ENCODE data around the gene NGFR. TPM values are rescaled to one million over a fixed set of nuclear protein-coding genes. Genes with fewer than 3 reads are reported as not detected.

NGFR gene
- total RNA-seq, 1 experiment from 2014 or later: 11.3 TPM

- ChIA-PET POLR2A (no interaction called here), CTCF (interaction anchor here (0.8 to 13.5 kb wide), 19 partner anchors 8 to 198 kb away, joined by 3 to 199 read pairs (median 5); partner anchors contain the start of gene NGFR)
- DNase-seq (ENCODE audit: low spot score) (no peak), ATAC-seq (no peak)
- no peak for TF ChIP-seq ZMAT4 (CRISPR knock-in tag; IDR thresholded peaks at IDR 0.05)
- TF ChIP-seq STAT6 (CRISPR knock-in tag; conservative IDR thresholded peaks at IDR 0.05; ENCODE audit: low read depth): no peak
- no peak for TF ChIP-seq CTCF (IDR thresholded peaks at IDR 0.05)
- TF ChIP-seq ZNF317 (CRISPR knock-in tag; IDR thresholded peaks at IDR 0.05; ENCODE audit: borderline replicate concordance, low read depth): no peak
- no peak for TF ChIP-seq CREB1 (CRISPR knock-in tag; IDR thresholded peaks at IDR 0.05)
- H3K27me3 Mint-ChIP-seq (ENCODE audit: low read depth): no peaks in the 10 kb centered on the region
- H3K4me1 Mint-ChIP-seq: peaks cover 57% of the 10 kb centered on the region
- no peaks in the 10 kb centered on the region for H3K9me3 Mint-ChIP-seq
- no peak overlapping the region for H3K4me3 Mint-ChIP-seq
- H3K36me3 Mint-ChIP-seq: no peaks in the 10 kb centered on the region
- no peak overlapping the region for H3K27ac Mint-ChIP-seq
Measured at GRCh38 chr17:49513641-49514040, 18.5 kb downstream of the NGFR start.

GRCh38 chr17:49514071-49514721 lies 19.1 kb downstream of the NGFR start:
- ChIA-PET POLR2A (interaction anchor here (0.7 kb wide), 1 partner anchor 76 kb away, joined by 8 read pairs; no protein-coding TSS in a partner anchor), CTCF (interaction anchor here (0.6 to 13.5 kb wide), 20 partner anchors 9 to 260 kb away, joined by 3 to 199 read pairs (median 5); partner anchors contain the start of gene NGFR)
- no peak overlapping the region for H3K27ac Mint-ChIP-seq
- H3K4me1 Mint-ChIP-seq: peaks cover 53% of the 10 kb centered on the region
- H3K36me3 Mint-ChIP-seq: no peaks in the 10 kb centered on the region
- ATAC-seq (peak; percentile 74), DNase-seq (ENCODE audit: low spot score) (peak; percentile 68)
- H3K9me3 Mint-ChIP-seq: no peaks in the 10 kb centered on the region
- TF ChIP-seq ARID4B (CRISPR knock-in tag; IDR thresholded peaks at IDR 0.05; ENCODE audit: borderline replicate concordance): no peak
- TF ChIP-seq USF1 (CRISPR knock-in tag; IDR thresholded peaks at IDR 0.05): no peak
- no peak for TF ChIP-seq ZNF425 (CRISPR knock-in tag; conservative IDR thresholded peaks at IDR 0.05)
- TF ChIP-seq SMAD3 (CRISPR knock-in tag; IDR thresholded peaks at IDR 0.05; ENCODE audit: borderline replicate concordance): no peak
- 0 out of 2 replicates have a peak, but pooled peaks have one; percentile 6 for TF ChIP-seq USF2 (CRISPR knock-in tag; IDR thresholded peaks at IDR 0.05)
- 0 out of 2 replicates have a peak, but pooled peaks have one; percentile 28 for TF ChIP-seq MAX (CRISPR knock-in tag; IDR thresholded peaks at IDR 0.05)
- TF ChIP-seq RORB (CRISPR knock-in tag; IDR thresholded peaks at IDR 0.05): no peak
- no peak for TF ChIP-seq FOXJ3 (CRISPR knock-in tag; IDR thresholded peaks at IDR 0.05; ENCODE audit: borderline replicate concordance)
- no peak for TF ChIP-seq SMAD4 (CRISPR knock-in tag; IDR thresholded peaks at IDR 0.05)
- H3K4me3 Mint-ChIP-seq: no peak overlapping the region
- H3K27me3 Mint-ChIP-seq (ENCODE audit: low read depth): no peaks in the 10 kb centered on the region

All from WTC11 (cell line).